HEK293T (cell line): ENCODE data around the gene SLC6A2.
"Not testable (repeated sequence)": the region's sequence is repeated elsewhere in the genome, so short reads cannot be mapped to it uniquely, and the experiment has no call there.

Experiments used
- CTCF ChIA-PET: fragments of 350-600 bp; formaldehyde crosslinking; extraction: SDS; loops from one replicate; lab custom pipeline; 2021; ENCODE audit warnings: antibody characterized with exemption, inconsistent platforms; lab: Yijun Ruan, JAX
- POLR2A ChIA-PET: fragments of 350-600 bp; formaldehyde crosslinking; extraction: SDS; loops from one replicate; lab custom pipeline; 2020; ENCODE audit warnings: antibody characterized with exemption, inconsistent platforms; lab: Yijun Ruan, JAX
- DNase-seq: peaks from one replicate; pipeline ENCODE4 v3.0.0; 2012; ENCODE audit warnings: mixed read lengths; ENCODE audit errors: extremely low spot score
- ARNT ChIP-seq: fragments of 450-650 bp; IDR thresholded peaks from 2 replicates; pipeline ENCODE4 v1.6.1; 2017; ENCODE audit warnings: mild to moderate bottlenecking
- BHLHE40 ChIP-seq: fragments of 450-650 bp; IDR thresholded peaks from 2 replicates; pipeline ENCODE4 v1.6.1; 2016; ENCODE audit warnings: mild to moderate bottlenecking, moderate library complexity, borderline replicate concordance
- CTBP1 ChIP-seq: fragments of 450-650 bp; IDR thresholded peaks from 2 replicates; pipeline ENCODE4 v1.6.1; 2016; ENCODE audit warnings: borderline replicate concordance
- ELF4 ChIP-seq: fragments of 450-650 bp; IDR thresholded peaks from 2 replicates; pipeline ENCODE4 v1.6.1; 2017; ENCODE audit warnings: antibody characterized with exemption
- FOXA1 ChIP-seq: fragments of 450-650 bp; IDR thresholded peaks from 2 replicates; pipeline ENCODE4 v1.6.1; 2016; ENCODE audit warnings: mild to moderate bottlenecking
- FOXK2 ChIP-seq: fragments of 450-650 bp; IDR thresholded peaks from 2 replicates; pipeline ENCODE4 v1.6.1; 2016; ENCODE audit warnings: mild to moderate bottlenecking
- FOXM1 ChIP-seq: fragments of 450-650 bp; IDR thresholded peaks from 2 replicates; pipeline ENCODE4 v1.6.1; 2017; ENCODE audit warnings: mild to moderate bottlenecking, borderline replicate concordance
- HDGF ChIP-seq: fragments of 450-650 bp; IDR thresholded peaks from 2 replicates; pipeline ENCODE4 v1.6.1; 2017; ENCODE audit warnings: antibody characterized with exemption, borderline replicate concordance
- L3MBTL2 ChIP-seq: fragments of 450-650 bp; conservative IDR thresholded peaks from 2 replicates; pipeline ENCODE4 v1.6.1; 2016; ENCODE audit warnings: mild to moderate bottlenecking
- LEF1 ChIP-seq: fragments of 450-650 bp; IDR thresholded peaks from 2 replicates; pipeline ENCODE4 v1.6.1; 2017; ENCODE audit warnings: mild to moderate bottlenecking, borderline replicate concordance
- NFRKB ChIP-seq: fragments of 450-650 bp; IDR thresholded peaks from 2 replicates; pipeline ENCODE4 v1.6.1; 2016; ENCODE audit warnings: mild to moderate bottlenecking, moderate library complexity
- PKNOX1 ChIP-seq: fragments of 450-650 bp; IDR thresholded peaks from 2 replicates; pipeline ENCODE4 v1.6.1; 2016
- SP1 ChIP-seq: fragments of 450-650 bp; IDR thresholded peaks from 2 replicates; pipeline ENCODE4 v1.6.1; 2017
- SUZ12 ChIP-seq: fragments of 450-650 bp; IDR thresholded peaks from 2 replicates; pipeline ENCODE4 v1.6.1; 2016; ENCODE audit warnings: mild to moderate bottlenecking
- TARDBP ChIP-seq: fragments of 450-650 bp; IDR thresholded peaks from 2 replicates; pipeline ENCODE4 v1.6.1; 2016
- ZNF384 ChIP-seq: fragments of 450-650 bp; IDR thresholded peaks from 2 replicates; pipeline ENCODE4 v1.6.1; 2016

SLC6A2 gene

GRCh38 chr16:55655897-55656681, at the start of gene SLC6A2:
Gene SLC6A2 (plus strand): TSS chr16:55655988. CDS start chr16:55656695, 707 bp downstream.
- ChIA-PET CTCF (no interaction called here), POLR2A (interaction anchor here (0.6 kb wide), 1 partner anchor 214 kb away, joined by 3 read pairs; no protein-coding TSS in a partner anchor)
- peak; percentile 34 for DNase-seq
- TF ChIP-seq CTBP1 (no peak), FOXK2 (no peak), TARDBP (no peak), SP1 (no peak), L3MBTL2 (no peak), ZNF384 (no peak), NFRKB (no peak), ELF4 (no peak), HDGF (no peak), PKNOX1 (no peak), SUZ12 (no peak), BHLHE40 (no peak), ARNT (no peak), LEF1 (no peak), FOXA1 (no peak), FOXM1 (no peak)

GRCh38 chr16:55613613-55614335, 42.0 kb upstream of the SLC6A2 start:
- ChIA-PET POLR2A (no interaction called here), CTCF (no interaction called here)
- no peak for TF ChIP-seq CTBP1
- TF ChIP-seq PKNOX1, result no peak
- no peak for TF ChIP-seq BHLHE40
- no peak for TF ChIP-seq LEF1
- no peak for TF ChIP-seq ZNF384
- no peak for TF ChIP-seq FOXM1
- no peak for TF ChIP-seq ARNT
- no peak for TF ChIP-seq NFRKB
- TF ChIP-seq SP1, result no peak
- TF ChIP-seq ELF4, result no peak
- no peak for TF ChIP-seq HDGF
- no peak for TF ChIP-seq TARDBP
- no peak for TF ChIP-seq FOXK2
- TF ChIP-seq L3MBTL2, result no peak
- TF ChIP-seq SUZ12, result no peak
- no peak for DNase-seq

- CTCF ChIA-PET, result no interaction called here
- DNase-seq, result no peak
- TF ChIP-seq LEF1 (no peak), ZNF384 (no peak), PKNOX1 (no peak), ARNT (no peak), SP1 (no peak), NFRKB (no peak), FOXM1 (no peak), FOXA1 (no peak)
- POLR2A ChIA-PET, result no interaction called here
Measured at GRCh38 chr16:55615071-55615470, 40.7 kb upstream of the SLC6A2 start.

- DNase-seq, CTCF ChIA-PET, POLR2A ChIA-PET: not testable (repeated sequence)
Measured at GRCh38 chr16:55615670-55616069, 40.1 kb upstream of the SLC6A2 start.

- CTCF ChIA-PET, result interaction anchor here (1.4 kb wide), 1 partner anchor 157 kb away, joined by 5 read pairs; no protein-coding TSS in a partner anchor
- POLR2A ChIA-PET, result no interaction called here
- DNase-seq, result no peak
- TF ChIP-seq SP1 (no peak), ARNT (no peak), HDGF (no peak), BHLHE40 (no peak), TARDBP (no peak), SUZ12 (no peak), NFRKB (no peak), L3MBTL2 (no peak), CTBP1 (no peak), PKNOX1 (no peak)
Measured at GRCh38 chr16:55621771-55622170, 34.0 kb upstream of the SLC6A2 start.

GRCh38 chr16:55622272-55622671, 33.5 kb upstream of the SLC6A2 start:
- POLR2A ChIA-PET, result no interaction called here
- TF ChIP-seq FOXM1 (no peak), ARNT (no peak), BHLHE40 (no peak), L3MBTL2 (no peak), CTBP1 (no peak), HDGF (no peak), ZNF384 (no peak), LEF1 (no peak), SP1 (no peak)
- CTCF ChIA-PET, result interaction anchor here (1.4 kb wide), 1 partner anchor 157 kb away, joined by 5 read pairs; no protein-coding TSS in a partner anchor
- DNase-seq, result no peak
